BE2C (cell line): Measurements from ENCODE around the gene ARVCF.

ENCODE experiments used
- DNase-seq: peaks from one replicate; pipeline ENCODE4 v3.0.0-alpha.2; 2020
- H3K27me3 ChIP-seq: fragments of 250-450 bp; sonication (Bioruptor Pico); 2 replicates; pipeline ENCODE4 v1.5.1; 2020; ENCODE audit warnings: mild to moderate bottlenecking
- H3K36me3 ChIP-seq: fragments of 250-450 bp; sonication (Bioruptor Pico); 2 replicates; pipeline ENCODE4 v1.5.1; 2020; ENCODE audit warnings: mild to moderate bottlenecking
- H3K4me1 ChIP-seq: fragments of 250-450 bp; sonication (Bioruptor Pico); 2 replicates; pipeline ENCODE4 v1.5.1; 2020
- H3K4me3 ChIP-seq: 2 replicates; pipeline ENCODE4 v1.5.1; 2011; ENCODE audit warnings: low read depth, low read length
- H3K9me3 ChIP-seq: fragments of 250-450 bp; sonication (Bioruptor Pico); 2 replicates; pipeline ENCODE4 v1.5.1; 2020
- TF ChIP-seq, protein P1 (sequence below): IDR thresholded peaks from 2 replicates; pipeline ENCODE4 v1.5.1; 2012; ENCODE audit warnings: mild to moderate bottlenecking, low read depth, low read length

Gene ARVCF

DNA sequence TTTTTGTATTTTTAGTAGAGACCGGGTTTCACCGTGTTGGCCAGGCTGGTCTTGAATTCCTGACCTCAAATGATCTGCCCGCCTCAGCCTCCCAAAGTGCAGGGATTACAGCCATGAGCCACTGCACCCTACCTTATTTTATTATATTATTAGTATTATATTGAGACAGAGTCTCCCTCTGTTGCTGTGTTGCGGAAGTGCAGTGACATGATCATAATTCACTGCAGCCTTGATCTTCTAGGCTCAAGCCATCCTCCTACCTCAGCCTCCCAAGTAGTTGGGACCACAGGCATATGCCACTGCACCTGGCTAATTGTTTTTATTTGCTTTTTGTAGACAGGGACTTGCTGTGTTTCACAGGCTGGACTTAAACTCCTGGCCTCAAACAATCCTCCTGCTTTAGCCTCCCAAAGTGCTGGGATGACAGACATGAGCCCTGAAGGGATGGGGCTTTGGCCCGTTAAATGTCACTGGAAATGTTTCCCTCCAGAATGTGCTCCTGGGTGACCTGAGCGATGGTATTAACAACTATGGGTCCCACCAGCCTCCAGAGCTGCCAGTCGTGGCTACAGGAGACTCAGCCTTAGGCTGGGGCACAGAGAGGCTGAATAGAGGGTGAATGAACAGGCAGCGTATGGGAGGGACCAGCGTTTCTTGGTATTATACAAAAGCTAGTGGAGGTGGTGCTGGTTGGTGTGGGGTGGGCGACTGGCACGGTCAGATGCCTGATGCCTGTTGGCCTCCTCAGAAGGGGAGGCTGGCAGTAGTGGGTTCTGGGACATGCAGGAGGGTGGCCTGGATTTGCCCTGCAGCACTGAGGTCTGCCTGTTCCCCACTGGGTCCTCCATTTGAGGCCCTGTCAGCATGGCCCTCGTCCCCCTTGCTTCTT is 11.6 kb upstream of the ARVCF start:
- no peaks in the 10 kb centered on the region for H3K9me3 ChIP-seq
- TF ChIP-seq, protein P1, sequence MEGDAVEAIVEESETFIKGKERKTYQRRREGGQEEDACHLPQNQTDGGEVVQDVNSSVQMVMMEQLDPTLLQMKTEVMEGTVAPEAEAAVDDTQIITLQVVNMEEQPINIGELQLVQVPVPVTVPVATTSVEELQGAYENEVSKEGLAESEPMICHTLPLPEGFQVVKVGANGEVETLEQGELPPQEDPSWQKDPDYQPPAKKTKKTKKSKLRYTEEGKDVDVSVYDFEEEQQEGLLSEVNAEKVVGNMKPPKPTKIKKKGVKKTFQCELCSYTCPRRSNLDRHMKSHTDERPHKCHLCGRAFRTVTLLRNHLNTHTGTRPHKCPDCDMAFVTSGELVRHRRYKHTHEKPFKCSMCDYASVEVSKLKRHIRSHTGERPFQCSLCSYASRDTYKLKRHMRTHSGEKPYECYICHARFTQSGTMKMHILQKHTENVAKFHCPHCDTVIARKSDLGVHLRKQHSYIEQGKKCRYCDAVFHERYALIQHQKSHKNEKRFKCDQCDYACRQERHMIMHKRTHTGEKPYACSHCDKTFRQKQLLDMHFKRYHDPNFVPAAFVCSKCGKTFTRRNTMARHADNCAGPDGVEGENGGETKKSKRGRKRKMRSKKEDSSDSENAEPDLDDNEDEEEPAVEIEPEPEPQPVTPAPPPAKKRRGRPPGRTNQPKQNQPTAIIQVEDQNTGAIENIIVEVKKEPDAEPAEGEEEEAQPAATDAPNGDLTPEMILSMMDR = peak; percentile 49
- no peaks in the 10 kb centered on the region for H3K4me1 ChIP-seq
- H3K36me3 ChIP-seq = no peaks in the 10 kb centered on the region
- no peaks in the 10 kb centered on the region for H3K27me3 ChIP-seq
- no peak overlapping the region for H3K4me3 ChIP-seq
- no peak for DNase-seq

DNA sequence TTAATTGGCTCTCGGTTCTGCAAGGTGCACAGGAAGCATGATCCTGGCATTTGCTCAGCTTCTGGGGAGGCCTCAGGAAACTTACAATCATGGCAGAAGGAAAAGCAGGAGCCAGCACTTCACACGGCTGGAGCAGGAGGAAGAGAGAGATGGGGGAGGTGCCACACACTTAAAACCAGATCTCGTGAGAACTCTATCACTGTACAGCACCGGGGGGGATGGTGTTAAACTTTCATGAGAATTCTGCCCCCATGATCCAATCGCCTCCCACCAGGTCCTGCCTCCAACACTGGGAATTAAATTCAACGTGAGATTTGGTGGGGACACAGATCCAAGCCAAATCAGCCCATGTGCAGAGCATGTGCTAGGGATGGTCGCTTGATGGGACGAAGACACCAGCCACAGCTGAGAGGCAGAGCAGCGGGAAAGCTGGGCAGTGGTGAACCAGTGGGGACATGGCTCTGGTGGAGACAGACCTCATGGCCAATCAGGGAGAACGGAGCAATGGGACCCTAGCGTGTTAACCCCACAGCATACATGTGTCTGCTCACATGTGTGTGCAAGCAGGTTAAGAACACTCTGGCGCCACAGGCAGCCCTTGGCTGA is 10.5 kb upstream of the ARVCF start:
- no peaks in the 10 kb centered on the region for H3K4me1 ChIP-seq

DNA sequence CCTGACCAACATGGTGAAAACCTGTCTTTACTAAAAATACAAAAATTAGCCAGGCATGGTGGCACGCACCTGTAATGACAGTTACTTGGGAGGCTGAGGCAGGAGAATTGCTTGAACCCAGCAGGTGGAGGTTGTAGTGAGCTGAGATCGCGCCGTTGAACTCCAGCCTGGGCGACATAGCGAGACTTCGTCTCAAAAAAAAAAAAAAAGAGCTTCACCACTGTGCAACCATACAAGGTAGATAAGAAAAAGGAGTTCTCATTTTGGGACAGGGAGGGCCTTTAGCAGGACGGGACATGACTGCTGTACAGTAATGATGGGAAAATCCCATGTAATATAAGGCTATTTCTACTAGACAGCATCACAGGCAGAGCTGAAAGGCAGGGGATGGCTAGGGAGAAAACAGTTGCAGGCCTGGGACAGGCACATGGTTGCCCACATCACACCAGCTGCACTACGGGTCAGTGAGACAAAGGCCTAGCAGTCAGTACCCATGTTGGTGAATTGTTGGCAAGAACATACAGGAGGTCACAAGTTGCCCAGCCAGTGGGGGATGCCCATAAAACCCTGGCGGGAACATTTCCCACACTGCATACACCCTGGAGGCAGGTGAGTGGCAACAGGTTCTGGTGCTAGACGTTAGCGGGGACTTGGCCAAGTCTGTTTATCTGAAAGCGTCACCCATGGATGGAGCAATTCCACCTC is 9.7 kb upstream of the ARVCF start:
- DNase-seq = no peak
- Histone ChIP-seq H3K27me3 (no peaks in the 10 kb centered on the region), H3K4me1 (peaks cover 3% of the 10 kb centered on the region; the same call in 1 of the 2 replicates), H3K4me3 (no peak overlapping the region), H3K36me3 (no peaks in the 10 kb centered on the region), H3K9me3 (no peaks in the 10 kb centered on the region)
- TF ChIP-seq, protein P1 = no peak

More for the DNA sequence above, 10.5 kb upstream of the ARVCF start:
- Histone ChIP-seq H3K9me3 (no peaks in the 10 kb centered on the region), H3K4me3 (no peak overlapping the region), H3K27me3 (no peaks in the 10 kb centered on the region), H3K36me3 (no peaks in the 10 kb centered on the region)
- no peak for DNase-seq
- TF ChIP-seq, protein P1 = no peak

DNA sequence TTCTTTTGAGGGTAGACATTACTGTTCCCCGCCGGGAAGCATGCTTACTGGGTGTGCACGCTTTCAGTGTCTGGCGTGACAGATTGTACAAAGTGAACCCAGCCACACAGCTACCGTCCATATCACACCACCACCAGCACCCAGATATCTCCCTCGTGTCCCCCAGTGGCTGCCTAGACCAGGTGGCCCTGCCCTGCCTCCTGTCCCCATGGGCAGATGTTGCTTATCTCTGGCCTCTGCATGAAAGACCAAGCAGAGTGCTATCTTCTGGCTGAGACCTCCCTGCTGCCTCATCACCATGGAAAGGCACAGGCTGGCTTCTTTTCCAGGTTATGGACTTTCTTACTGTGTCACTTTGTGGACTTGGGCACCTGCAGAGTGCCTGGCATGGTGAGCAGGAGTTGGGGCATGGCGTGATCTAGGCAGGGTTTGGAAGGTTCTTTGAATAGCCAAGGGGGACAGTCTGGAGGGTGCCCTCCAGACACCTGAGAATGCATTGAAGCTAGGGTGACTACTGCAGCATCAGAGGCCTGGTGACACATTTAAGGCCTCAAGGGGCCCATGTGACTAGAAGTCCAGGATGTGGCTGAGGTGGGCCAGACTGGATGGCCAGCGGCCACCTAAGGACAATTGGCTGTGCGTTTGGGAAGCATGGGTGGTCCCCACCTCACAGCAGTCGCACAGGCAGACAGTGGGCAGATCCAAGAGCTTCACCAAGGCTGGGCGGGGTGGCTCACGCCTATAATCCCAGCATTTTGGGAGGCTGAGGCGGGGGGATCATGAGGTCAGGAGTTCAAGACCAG is 9.0 kb upstream of the ARVCF start:
- TF ChIP-seq, protein P1 = no peak
- Histone ChIP-seq H3K4me1 (peaks cover 4% of the 10 kb centered on the region), H3K36me3 (no peaks in the 10 kb centered on the region), H3K9me3 (no peaks in the 10 kb centered on the region), H3K27me3 (no peaks in the 10 kb centered on the region), H3K4me3 (no peak overlapping the region)
- peak; percentile 10 for DNase-seq

DNA sequence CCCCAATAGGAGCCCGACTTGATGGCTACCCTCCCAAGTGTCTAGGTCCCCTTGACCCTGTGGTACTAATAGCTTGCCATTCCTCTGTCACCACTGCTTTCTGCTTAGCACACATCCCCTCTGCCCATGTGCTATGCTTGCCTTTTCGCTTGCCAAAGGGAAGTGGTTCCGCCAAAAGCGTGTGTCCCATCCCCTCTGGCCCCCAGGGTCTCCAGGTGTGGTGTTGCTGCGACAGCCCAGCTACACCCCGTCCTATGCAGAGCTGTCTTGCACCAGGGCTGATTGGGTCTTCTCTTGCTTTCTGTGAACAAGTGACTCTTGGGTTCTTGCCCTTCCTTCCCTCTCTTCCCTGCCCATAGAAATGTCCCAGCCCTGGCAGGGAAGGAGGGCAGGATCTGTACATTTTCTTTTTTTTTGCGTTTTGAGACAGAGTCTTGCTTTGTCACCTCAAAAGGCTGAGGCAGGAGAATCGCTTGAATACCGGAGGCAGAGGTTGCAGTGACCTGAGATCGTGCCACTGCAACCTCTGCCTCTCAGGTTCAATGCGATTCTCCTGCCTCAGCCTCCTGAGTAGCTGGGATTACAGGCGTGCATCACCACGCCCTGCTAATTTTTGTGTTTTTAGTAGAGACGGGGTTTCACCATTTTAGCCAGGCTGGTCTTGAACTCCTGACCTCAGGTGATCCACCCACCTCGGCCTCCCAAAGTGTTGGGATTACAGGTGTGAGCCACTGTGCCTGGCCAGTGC is 8.2 kb upstream of the ARVCF start:
- Histone ChIP-seq H3K9me3 (no peaks in the 10 kb centered on the region), H3K27me3 (no peaks in the 10 kb centered on the region), H3K36me3 (no peaks in the 10 kb centered on the region), H3K4me3 (no peak overlapping the region), H3K4me1 (peaks cover 8% of the 10 kb centered on the region)
- TF ChIP-seq, protein P1 = no peak
- peak; percentile 9 for DNase-seq
